IPS-11a (cell line): ENCODE measurements around the gene FHL2.
A peak's percentile ranks its signal among the peaks of the same experiment; 100 is the strongest.

ENCODE experiments used
- H3K4me3 ChIP-seq: one replicate; pipeline ENCODE4 v1.5.1; 2013; ENCODE audit warnings: low read depth, low read length, control low read depth

FHL2 gene

DNA sequence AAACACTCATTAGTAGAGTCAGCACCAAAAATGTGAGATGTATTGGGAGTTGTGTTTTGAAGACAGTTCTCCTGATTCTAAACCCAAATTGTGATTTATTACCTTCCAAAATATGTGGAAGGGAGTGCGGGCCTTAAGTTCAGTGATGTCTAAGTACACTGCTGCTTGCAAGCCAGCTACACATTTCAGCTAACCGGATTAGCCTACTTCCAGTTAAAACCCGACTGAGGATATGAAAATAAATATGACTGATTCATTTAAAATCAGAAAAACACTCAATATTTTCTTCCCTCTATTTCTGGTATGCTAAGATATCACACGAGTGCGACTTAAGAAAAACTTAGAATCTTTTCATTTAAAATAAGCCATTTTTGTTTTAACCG is 907 bp downstream of the FHL2 start:
- H3K4me3 ChIP-seq: peak overlapping the region; percentile 84

DNA sequence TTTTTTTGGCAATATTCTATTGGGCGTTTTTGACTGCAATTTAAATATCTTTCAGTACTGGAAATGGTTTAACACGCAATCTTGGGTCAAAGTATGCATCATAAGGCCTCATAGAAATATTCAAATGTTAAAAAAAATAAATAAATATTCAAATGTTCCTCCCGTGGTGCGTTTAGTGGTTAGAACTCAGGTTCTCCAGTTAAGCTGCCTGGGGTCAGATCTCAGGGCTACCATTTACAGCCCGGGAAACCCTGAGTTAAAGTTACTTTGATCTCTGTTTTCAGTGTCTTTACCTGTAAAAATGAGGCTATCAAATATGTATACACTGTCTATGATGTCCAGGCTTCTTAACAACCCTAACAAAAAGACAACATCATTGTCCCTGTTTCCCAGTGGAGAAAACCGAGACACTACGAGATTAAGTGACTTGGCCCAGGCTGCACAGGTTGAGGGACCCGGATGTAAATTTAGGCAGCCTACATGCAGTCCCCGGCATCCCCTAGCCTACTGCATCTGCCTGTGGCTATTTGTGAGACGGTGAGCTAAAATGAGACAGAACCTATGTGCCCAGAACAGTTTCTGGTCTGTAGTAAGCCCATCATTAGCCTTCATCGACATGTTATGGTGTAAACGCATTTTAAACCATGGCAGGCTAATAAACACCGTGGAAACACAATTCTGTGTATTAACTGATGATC is 1.7 kb downstream of the FHL2 start:
- no peak overlapping the region for H3K4me3 ChIP-seq

DNA sequence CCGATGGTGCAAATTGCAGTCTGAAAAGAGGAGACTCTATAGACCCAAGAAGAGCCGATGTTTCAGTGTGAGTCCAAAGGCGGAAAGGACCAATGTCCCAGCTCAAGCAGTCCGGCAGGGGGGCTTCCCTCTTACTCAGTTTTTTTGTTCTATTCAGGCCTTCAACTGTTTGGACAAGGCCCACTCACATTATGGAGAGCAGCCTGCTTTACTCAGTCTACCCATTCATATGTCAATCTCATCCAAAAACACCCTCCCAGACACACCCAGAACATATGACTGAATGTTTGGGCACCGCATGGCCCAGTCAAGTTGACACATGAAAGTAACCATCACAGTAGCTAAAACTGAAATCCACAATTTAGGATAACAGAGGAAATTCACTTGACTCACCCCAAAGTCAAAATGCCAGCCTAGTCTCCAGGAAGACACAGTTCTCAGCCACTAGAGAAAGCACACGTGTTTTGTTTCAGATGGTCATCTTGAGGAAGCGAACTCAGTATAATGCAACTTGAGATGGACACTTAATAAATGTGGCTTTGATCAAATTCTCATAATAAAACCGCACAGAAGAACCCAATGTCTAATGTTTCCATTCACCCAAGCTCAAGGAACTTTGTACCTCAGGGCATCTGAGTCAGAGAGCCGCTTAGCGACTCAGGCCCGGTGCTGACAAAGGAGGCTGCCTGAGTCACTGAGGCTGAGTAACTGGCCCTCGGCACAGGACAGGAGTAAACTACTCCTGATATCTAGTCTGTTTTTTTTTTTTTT is 2.4 kb downstream of the FHL2 start:
- no peak overlapping the region for H3K4me3 ChIP-seq

DNA sequence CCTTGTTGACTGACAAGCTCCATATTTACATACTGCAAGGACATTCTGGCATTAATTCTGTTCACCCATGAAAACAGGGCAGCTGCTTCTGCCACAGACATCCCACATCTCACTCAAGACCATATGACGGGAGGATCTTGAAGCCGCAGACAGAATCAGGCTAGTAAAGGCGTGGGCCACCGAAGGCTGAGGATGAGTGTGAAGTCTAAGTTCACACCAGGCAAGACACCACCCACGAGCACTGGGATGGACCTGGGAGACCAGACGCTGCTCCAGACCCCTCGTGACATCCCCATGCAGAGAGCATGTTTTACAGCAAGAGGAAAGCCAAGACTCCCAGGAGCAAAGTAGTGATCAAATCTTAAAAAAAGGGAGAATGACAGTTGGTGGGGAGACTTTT is 3.2 kb downstream of the FHL2 start:
- H3K4me3 ChIP-seq: no peak overlapping the region

DNA sequence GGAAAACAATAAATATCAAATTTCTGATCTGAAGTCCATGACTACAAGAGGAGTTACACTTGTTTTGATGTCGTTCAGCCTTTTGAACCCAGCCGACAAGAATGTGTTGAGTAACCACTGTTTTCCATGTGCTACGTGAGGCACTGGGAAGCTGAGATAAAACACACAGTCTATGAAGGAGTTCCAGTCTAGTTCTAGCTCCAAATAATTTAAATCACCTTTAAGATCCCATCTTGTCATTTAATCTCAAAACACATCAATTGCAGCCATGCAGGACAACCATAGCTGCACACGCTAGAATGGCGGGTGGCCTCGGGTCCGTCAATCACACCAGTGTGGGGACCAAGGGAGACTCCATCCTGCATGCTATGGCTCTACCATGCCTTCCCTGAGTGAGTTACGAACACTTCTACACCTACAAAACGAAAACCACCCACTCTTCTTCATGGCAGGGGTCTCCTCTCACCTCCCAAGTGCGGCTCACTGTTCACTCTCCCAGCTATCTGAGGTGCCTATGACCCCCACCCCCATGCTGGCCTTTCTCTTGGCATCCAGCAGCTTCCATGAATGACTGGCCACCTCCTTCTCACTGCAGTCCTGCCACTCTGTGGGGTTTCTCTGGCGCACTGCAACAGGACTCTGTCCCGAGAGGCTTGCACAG is 3.8 kb downstream of the FHL2 start:
- H3K4me3 ChIP-seq: no peak overlapping the region

DNA sequence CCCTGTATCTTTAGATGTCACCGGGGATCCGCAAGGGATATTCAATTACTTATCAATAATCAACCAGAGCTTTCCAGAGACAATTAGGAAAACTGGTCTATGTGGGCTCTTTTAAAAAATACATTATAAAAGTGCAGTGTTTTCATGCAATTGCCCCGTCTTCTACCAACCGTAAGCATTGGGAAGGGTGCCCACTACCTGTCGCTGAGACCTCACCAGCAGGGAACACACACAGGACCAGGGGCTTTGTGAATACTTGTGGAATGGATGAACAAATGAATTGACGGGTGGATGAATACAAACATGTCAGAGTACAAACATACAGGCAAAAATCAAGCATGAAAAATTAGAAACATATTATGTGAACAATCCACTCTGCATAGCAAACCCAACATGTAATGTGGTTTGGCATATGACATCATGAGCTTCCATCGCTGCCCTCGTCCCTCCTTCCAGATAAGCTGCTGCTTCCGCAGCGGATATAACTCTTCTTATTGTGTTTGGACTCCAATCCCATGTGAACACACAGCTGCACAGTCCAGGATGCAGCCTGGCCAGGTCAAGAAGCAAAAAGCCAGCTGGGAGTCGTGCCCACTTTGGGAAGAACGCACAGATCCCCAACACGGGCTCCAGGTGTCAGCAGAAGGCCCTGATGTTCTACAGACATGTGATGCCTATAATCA is 5.3 kb downstream of the FHL2 start:
- no peak overlapping the region for H3K4me3 ChIP-seq

DNA sequence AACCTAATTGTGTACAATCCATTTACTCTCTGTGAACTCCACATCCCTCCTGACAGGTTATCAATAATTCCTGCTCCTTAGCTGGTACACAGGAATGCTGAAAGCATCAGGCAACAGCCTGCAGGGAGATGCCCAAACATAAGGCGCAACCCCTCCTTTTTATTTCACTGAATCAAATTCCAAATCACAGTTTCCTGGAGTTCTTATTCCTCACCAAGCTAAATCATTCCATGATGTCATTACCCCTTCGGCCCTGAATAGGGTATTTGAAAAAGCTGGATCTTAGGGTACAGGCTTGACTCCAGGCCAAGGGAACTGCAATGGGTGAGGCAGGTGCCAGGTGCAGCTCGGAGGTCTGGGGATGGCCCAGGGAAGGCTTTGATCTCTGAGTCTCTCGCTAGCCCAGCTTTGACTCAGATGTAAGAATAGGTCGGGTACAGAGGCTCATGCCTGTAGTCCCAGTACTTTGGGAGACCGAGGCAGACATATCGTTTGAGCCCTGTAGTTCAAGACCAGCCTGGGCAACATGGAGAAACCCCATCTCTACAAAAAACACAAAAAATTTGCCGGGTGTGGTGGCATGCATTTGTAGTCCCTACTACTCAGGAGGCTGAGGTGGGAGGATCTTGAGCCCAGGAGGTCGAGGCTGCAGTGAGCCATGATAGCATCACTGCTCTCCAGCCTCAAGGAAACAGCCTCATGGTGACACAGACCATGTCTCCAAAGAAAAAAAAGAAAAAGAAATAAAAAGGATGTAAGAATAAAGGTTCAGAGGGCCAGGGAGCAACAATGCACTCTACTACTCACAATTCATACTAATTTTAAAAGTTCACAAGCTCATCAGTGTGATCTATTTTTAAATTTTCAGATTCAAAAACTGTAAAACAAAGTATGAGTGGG is 6.8 kb downstream of the FHL2 start:
- H3K4me3 ChIP-seq: no peak overlapping the region

DNA sequence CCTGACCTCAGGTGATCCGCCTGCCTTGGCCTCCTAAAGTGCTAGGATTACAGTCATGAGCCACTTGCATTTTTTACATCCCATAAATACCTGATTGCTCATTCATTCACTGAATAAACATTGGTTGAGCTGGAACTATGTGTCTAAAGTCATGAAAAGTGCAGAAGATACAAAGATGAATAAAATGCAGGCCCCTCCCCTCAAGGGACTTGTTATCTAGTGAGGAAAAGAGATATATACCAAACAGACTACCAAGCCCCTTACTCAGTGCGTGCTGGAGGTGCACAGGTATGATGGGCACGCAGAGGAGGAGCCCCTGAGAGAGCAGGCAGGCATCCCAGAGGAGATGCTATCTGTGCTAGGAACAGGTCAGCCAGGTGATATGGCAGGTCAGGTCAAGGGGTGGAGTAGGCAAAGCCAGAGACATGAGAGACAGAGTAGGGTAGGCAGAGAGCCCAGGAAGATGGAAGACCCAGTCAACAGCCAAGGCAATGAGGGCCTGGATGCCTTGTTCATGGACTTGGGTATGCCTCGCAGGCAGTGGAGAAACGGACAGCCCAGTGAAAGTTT is 7.7 kb downstream of the FHL2 start:
- H3K4me3 ChIP-seq: no peak overlapping the region

DNA sequence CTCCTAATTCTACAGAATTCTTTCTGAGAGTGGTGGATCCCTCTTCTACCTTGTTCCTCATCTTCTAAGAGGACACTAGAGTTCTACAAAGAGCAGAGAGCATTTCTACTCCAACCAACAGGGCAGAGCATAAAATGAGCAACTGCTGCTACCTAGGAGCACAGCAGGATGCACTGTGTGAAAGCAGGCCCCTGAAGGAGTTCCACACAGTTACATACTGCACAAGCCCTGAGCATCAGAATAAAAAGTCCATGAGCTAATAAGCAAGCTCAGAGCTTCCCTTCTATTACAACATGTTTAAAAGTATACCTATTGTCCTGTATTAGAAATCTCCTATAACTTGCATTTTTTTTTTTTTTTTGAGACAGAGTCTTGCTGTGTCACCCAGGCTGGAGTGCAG is 8.4 kb downstream of the FHL2 start:
- H3K4me3 ChIP-seq: no peak overlapping the region

DNA sequence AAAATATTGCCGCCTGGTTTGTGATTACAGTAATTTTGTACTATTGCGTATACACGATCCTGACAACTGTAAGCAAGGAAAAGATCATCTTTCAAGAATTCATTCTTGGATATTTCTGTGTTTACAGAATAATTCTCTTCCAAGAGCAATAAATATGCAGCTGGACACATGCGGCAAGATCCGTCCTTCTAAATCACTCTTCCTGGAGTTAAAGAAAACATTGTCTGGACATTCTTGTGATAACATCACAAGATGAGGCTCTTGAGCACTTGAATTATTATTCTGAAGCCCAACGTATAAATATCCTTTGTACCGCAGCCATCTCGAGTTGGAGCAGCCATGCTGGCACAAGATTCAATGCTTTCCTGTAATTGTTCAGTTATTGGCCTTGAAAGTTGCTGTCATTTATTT is 9.9 kb downstream of the FHL2 start:
- no peak overlapping the region for H3K4me3 ChIP-seq

DNA sequence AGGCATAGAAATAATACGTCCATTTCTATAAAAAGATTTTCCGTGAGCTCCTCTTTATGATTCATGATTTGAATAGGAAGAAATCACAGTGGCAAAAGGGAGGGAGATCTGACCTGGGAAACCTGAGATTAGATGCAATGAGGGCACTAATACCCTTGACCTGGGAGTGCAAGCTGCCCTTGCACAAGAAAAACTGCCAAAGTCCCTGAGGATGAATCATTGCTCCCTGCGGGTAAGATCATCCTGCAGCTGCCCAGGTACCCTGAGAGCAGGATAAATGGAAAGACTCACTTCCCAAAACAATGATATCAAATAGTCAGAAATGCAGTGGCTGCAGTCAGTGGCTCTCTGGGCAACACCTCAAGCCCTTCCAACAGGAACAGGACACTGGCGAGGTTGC is 11.6 kb downstream of the FHL2 start:
- no peak overlapping the region for H3K4me3 ChIP-seq

DNA sequence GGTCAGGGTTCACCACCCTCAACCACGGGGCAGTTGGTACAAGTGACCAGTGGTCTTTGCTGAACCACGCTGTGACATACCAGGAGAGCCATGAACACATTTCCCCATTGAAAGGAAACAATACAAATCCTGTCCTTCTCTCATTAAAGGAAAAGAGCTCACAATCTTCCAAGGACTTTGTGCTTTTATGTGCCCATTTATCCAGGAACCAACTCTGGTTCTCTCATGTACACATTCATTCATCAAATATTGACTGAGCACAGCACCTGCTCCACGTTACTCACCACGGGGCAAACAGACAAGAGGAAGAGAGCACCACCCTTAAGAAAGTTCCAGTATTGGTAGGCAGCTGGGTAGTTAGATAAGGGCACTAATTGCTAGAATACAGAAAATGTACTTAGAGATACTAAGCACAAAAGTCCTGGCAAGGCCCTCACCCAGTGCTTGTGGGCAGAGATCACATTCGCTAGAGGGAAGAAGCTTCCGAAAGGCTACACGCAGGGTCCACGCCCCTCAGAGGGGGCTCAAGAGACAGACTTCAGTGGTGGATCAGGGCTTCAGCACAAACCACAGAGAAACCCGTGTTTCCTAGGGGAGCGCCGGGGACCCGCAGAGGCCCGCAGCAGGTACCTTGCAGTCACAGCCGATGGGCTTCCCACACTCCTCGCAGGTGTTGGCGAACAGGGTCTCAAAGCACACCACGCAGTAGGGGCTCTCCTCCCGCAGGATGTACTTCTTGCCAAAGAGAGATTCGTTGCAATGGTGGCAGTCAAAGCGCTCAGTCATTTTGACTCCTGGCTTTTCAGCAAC is 12.9 kb downstream of the FHL2 start:
- no peak overlapping the region for H3K4me3 ChIP-seq

DNA sequence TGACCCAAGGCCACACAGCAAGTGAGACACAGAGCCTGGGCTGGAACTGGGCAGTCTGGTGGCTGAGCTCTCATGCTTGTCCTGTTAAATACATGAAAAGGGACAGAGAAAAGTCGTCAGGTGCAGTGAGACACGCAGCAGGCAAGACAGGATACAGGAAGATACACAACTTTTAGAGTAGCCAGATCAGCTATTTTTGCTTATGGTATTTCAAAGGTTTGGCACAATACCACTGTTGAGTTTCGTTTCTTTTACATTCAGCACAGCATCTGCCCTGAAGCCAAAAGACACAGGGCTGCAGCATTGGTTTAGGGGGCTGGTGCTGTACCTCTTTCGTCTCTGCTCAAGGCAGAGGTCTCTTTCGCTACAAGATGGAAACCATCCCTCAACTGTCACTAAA is 14.0 kb downstream of the FHL2 start:
- no peak overlapping the region for H3K4me3 ChIP-seq

DNA sequence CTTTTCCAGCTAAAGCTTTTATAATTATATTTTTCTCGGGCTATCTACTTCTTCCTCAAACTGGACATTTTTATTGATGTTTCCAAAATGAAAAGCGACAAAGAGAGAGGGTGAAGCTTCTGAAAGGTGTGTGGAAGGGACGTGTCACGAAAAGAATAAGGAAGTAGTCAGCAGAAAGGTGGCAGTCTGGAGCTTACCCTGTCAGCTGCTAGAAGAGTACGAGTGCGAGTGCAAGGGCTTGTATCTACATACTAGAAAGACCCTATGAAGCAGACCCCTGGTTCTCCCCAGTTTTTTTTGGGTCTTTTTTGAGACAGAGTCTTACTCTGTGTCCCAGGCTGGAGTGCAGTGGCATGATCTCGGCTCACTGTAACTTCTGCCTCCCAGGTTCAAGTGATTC is 14.6 kb downstream of the FHL2 start:
- H3K4me3 ChIP-seq: no peak overlapping the region

DNA sequence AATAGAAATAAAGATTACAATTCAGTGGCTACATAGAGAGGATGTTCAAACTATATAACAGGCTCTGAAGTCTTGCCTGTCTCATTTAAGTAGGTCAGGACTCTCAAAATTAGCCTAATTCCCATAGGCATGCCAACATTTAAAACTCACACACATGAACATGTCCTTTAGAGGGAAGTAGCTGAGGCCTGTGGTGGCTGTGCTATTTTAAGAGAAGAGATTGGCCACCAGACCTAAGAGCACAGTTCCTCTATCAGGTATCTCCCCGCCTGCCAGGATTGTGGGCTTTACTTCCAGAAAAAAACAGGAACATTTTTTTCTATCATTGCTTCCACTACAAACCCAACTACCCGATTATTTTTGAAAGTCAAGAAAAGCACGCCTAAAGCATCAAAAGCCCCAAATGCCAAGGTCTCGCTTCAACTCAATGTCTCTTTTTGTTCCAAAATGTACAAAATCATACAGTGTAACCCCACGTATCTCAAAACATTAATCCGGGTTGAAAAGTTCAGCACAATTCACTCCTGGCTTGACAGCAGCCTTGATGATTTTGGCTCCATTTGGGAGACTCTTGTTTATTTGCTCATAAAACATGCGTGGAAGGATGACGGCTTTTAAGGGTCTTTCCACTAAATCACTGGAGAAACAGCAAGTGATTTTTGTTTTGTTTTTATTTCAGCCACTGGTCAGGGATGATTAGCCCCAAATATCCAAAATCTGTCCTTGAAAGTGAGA is 15.3 kb downstream of the FHL2 start:
- no peak overlapping the region for H3K4me3 ChIP-seq

DNA sequence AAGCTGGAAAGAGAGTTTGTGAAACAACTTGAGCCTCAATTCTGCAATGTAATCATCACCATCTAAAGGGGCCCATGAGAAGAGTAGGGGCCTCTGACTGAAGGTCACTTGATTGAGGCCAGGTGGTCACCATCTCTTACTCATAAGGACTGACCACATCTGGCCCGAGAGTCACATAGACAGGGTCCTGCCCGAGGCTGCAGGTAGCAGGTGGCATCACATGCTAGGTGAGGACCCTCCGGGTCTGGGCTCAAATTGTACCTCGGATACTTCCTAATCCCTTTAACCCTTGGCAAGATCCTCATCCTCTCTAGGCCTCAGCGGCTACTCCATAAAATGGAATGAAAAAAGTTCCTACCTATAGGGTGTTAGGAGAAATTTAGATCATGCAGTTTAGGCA is 16.7 kb downstream of the FHL2 start:
- no peak overlapping the region for H3K4me3 ChIP-seq

DNA sequence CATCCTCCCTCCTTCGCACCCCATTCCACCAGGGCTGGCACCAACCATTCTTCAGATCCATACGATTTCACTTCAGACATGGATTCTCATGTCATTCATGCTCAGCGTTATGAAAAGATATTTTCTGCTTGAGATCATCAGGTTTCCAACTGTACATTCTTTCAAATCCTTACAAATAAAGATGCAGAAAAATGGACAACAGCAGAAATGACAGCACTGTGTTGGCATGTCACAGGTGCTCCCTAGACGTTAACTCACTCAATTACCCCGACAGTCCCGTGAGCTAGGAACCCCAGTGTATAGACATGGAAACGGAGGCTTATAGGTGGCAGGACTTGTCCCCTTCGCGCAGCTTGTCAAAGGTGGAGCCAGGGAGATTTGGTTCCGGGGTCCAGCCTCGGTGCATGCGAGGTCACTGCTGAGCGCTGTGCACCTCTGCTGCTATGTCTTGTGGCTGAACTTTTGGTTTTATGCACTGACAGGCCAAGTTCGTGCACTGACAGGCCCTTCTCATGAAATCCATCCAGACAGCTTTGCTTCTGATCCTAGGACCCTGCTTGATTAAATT is 17.7 kb downstream of the FHL2 start:
- H3K4me3 ChIP-seq: no peak overlapping the region

DNA sequence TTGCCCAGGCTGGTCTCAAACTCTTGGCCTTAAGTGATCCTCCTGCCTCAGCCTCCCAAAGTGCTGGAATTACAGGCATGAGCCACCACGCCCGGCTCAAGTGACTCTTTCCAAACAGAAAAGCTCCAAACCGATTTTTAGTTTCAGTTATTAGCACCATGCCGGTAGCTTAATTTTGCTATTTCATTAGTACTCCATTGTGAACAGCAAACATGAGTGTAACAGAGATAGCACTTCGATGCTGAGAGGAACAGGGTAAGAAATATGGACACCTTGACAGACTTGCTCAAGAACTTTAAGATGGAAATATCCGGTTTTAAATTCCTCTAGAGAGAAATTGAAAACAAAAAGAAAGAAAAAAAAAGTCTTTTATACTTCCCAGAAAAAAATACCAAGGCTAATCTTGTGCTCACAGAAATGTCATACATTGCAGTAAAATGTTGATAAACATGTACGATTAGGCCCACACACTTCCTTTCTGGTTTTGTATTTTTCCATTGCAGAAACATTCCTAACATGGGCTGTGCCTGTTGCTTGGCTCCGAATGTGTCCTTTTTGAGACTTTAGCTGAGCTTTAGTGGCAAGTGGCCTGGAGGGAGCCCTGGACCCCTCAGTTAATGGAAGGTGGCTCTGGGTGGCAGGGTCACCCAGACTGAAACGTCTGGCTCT is 18.3 kb downstream of the FHL2 start:
- H3K4me3 ChIP-seq: no peak overlapping the region
